Kasumi-1 (cell line): Measurements from ENCODE around the gene GSTK1.
"Not testable (repeated sequence)": the region's sequence is repeated elsewhere in the genome, so short reads cannot be mapped to it uniquely, and the experiment has no call there.

ENCODE experiments used
- DNase-seq, 2 experiments: peaks; one replicate each; lab custom pipeline; 2025; lab: John Stamatoyannopoulos, UW

GSTK1 gene

GRCh38 chr7:143238289-143238980, 24.8 kb upstream of the GSTK1 start:
- no peak for DNase-seq

- peak; percentile 25 to 42 for DNase-seq
These were observed 23.4 kb upstream of the GSTK1 start for GRCh38 chr7:143239813-143240212.

DNA sequence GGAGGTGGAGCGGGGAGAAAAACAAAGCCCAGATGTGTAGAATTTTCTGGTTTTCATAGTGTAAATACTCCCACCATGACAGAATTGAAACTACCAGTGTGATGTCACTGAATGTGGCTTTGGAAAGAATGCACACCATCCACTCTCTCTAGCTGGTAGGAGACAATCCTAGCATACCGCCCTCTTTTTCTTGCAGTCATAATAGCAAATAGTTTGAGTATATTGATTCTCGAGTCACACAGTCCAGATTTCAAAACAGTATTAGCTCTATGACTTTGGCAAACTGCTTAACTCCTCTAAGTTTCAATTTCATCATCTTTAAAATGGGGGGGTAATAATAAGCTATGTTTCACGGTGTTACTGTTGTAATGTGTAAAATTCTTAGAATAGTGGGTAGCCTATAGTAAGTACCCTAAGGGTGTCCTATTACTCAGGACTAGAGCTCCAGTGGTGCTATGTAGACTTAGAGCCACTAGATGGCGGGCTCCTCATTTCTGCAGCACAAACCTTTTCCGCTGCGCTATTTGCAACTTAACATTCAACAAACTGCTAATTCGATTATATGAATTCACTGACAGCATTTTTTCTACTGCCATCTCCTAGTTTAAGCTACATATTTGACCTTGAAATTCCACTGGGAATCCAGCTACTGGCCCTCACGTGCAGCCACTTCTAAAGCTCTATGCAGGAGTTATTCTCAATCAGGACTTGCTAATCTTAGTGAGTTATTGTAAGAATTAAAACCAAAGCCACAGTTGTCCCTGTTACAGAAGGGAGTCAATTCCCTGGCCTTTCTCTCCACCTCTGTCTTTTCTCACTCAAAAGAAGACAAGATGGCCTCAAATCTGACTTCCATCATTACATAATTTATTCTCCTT, 22.7 kb upstream of the GSTK1 start:
- DNase-seq: peak; percentile 87 to 89

DNA sequence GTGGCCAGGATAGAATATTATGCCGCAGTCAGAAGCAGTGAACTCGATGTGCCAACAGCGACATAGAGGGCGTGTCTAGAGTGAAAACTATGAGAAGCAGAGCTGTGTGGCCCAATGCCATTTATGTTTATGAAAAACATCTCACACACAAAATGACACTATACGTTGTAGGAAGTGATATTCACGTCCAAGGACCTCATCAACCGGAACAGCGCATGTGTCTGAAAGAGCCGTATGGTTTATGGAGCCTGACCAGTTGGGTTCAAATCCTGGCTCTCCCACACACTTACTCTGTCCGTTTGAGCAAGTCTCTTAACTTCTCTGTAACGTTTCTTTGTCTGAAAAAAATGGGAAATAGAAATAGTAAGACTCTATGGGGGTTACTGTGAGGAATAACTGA, 20.9 kb upstream of the GSTK1 start:
- no peak for DNase-seq

GRCh38 chr7:143243111-143243510, 20.1 kb upstream of the GSTK1 start:
- no peak for DNase-seq

DNA sequence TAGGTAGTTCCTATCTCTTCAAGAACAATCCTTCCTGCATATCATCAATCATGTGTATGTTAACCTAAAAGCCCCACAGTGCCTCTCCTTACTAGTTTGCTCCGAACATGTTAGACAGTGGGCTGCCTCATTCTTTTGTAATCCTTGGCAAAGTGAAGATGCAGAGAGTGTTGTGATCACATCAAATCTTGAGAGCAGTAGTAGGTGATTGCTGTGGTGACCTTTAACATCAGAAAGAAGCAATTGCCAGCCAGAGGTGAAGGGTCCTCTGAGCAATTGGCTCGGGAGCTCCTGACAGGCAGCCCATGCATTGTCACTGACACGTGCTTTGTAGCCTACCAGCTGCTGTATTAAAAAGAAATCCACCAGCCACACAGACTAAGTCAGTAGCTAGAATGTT, 19.6 kb upstream of the GSTK1 start:
- no peak for DNase-seq

DNA sequence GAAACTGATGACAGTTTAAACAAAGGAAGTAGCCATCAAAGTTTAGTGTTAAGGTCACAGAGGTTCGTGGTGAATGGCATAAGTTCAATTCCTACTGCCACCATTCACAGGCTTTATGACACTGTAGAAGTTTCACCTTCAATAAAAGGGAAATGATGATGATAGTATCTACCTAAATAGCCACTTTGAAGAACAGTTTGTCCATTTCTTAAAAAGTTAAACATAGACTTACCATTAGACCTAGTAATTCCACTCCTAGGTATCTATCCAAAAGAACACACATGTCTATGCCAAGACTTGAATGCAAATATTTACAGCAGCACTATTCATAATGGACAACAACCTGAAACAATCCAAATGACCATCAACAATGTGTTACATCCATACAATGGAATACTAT, 18.9 kb upstream of the GSTK1 start:
- DNase-seq: no peak

- no peak for DNase-seq
These were observed 18.1 kb upstream of the GSTK1 start for GRCh38 chr7:143245123-143245522.

DNA sequence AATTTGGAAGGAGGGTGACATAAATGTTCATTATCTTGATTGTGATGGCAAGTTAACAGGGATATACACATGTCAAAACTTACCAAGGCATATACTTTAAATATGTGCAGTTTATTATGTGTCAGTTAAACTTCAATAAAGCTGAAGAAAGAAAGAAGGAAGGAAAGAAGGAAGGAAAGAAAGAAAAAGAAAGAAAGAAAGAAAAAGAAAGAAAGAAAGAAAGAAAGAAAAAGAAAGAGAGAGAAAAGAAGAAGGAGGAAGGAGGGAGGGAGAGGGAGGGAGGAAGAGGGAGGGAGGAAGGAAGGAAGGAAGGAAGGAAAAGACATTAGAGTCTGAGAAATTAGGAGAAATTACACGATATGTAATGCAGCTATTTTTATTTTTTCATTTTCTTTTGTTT, 15.9 kb upstream of the GSTK1 start:
- DNase-seq: no peak

DNA sequence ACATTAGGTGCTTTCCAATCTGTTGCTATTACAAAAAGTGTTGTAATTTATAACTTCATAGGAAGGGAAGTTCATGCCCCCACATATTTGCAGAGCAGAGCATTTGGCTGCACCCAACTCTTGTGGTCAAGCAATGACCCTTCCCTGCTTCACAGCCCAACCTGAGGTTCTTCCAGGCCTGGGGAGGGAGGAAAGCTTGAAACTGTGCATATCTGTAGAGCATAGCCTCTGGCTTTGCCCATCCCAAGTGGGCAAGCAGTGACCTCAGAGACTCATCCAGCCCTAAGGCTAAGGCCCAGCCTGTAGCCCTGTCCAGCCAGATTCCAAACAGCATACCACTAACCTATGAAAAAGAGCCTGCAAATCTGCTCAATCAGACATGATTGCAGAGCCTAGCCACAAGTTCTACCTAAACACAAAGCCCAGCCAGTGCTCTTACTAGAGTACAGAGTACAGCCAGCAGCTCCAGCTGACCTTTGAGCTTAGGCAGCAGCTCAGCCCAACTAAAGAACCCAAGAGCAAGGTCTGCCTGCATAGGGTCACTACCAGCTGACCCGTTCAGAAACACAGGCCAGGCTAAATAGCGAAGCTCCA, 14.4 kb upstream of the GSTK1 start:
- DNase-seq: no peak

GRCh38 chr7:143250199-143250598, 13.0 kb upstream of the GSTK1 start:
- no peak for DNase-seq

GRCh38 chr7:143250822-143251221, 12.4 kb upstream of the GSTK1 start:
- DNase-seq: no peak

DNA sequence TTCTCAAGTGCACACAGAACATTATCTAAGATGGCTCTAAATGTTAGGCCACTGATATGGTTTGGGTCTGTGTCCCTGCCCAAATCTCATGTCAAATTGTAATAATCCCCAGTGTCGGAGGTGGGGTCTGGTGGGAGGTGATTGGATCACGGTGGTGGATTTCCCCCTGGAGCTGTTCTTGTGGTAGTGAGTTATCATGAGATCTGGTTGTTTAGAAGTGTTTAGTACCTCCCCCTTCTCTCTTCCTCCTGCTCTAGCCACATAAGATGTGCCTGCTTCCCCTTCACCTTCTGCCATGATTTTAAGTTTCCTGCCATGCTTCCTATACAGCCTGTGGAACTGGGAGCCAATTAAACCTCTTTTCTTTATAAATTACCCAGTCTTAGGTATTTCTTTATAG, 11.2 kb upstream of the GSTK1 start:
- peak in 1 of 2 experiments; percentile 16 for DNase-seq

- no peak for DNase-seq
These were observed 7.7 kb upstream of the GSTK1 start for GRCh38 chr7:143255564-143255963.

- DNase-seq: peak; percentile 17 to 19
These were observed 6.9 kb upstream of the GSTK1 start for GRCh38 chr7:143256325-143256724.

DNA sequence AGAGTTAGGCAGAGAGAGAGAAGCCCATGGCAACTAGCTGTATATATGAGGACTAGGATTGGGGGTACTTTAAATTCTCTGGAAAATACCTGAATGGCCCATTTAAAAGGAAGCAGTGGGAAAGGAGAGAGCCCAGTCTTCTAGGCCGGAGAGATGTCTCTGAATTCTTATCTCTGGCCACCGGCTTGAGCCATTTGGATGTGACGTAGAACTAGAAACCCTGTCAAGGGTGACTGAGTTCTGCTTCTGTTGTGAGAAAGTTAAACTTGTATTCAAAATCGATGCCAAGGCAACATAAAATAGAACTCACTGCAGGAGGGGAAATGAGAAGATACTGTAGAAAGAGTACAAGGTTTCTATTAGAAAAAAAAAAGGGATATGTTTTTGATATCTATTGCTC, 6.3 kb upstream of the GSTK1 start:
- DNase-seq: no peak

GRCh38 chr7:143257501-143257900, 5.7 kb upstream of the GSTK1 start:
- no peak for DNase-seq

DNA sequence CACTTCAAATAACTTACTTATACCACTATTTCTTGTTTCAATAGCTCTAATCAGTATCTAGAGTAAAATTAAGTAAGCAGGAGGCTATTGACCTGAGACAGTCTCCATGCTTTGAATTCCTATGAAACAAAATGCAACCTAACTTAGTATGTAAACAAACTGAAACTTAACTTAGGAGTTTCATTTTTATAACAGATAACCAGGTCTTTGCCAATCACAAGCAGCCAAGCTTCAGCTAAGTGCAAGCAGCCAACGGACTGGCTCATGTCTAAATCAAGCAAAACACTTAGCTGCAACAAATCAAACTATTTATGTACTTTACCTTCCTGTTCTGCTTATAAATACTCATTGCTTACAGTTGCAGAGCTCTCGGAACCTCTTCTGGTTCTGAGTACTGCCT, 4.4 kb upstream of the GSTK1 start:
- DNase-seq: no peak

DNA sequence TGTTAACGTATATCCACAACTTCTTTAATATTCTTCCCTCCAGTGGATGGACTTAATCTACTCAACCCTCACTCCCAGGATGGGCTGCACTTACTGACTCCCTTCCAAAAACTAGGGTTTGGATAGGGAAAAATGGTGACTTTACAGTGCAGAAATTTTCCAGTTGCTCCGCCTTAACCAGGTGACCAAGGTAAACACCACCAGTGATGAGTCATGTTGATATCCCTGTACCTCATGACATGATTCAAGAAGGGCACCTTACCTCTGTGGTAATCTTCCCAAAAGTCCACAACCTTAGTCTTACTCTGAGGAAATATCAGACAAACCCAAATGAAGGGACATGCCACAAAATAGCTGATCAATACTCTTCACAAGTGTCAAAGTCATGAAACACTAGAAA, 3.5 kb upstream of the GSTK1 start:
- DNase-seq: no peak

DNA sequence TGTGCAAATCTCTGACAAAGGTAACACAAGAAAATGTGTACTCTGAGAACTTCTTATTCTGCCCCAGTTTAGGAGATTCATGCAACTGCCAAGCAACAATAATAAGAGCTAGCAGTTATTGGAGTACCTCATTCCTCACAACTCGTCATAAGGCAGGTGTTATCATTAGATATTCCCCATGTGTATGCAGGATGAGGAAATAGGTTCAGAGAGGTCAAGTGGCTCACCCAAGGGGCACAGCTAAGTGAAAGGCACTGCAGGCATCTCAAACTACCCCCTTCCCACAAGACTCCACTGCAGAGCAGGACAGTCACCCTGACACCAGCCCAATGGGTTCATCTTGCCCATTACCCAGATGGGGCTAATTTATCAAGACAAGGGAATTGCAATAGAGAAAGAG, 1.3 kb upstream of the GSTK1 start:
- no peak for DNase-seq

DNA sequence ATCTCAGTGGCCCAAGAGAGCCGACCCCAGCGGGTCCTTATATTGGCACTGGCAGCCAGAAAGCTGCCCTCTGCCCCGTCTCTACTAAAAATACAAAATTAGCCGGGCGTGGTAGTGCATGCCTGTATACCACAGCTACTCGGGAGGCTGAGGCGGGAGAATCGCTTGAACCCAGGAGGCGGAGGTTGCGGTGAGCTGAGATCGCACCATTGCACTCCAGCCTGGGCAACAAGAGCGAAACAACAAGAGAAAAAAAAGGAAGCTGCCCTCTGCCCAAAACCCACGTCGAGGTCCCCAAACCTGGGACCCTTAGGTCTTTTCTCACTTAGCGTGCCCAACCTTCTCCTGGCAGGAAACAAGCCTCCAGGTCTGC, 941 bp downstream of the GSTK1 start:
- not testable (repeated sequence) for DNase-seq

- DNase-seq: no peak
These were observed 1.9 kb downstream of the GSTK1 start for GRCh38 chr7:143265017-143265693.

DNA sequence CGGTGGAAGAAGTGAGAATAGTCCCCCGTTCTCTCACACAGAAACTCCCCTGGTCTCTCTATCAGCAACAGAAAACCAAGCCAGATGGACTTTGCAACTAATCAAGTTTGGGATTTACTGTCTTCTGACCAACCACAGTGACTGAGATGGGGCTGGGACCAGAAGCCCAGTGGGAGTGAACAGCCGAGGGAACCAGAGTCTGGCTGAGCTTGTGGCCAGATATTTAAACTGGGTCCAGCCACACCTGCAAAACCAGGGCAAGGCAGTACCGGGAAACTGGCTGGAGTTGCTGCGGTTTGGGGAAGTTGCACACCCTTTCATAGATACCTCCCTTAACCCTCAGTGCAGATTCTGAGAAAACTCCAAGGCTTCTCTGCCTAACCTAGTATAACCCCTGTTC, 6.0 kb downstream of the GSTK1 start:
- peak; percentile 20 to 28 for DNase-seq
